NK-92 treated with Interleukin-12 subunit alpha and Interleukin-12 subunit beta, amount 100 ng/mL, for 24 hours (cell line): ENCODE measurements around the gene DHRS1.
A peak's percentile ranks its signal among the peaks of the same experiment; 100 is the strongest.

Source experiments
- DNase-seq: peaks from one replicate; lab custom pipeline; 2025; lab: John Stamatoyannopoulos, UW

DHRS1 gene

GRCh38 chr14:24309538-24310264 lies 10.1 kb upstream of the DHRS1 start, which contains the start of gene LTB4R2:
Gene LTB4R2, plus strand, starts transcription at chr14:24310140. Its CDS starts 525 bp downstream, at chr14:24310665.
- no peak for DNase-seq

- no peak for DNase-seq
Measured at GRCh38 chr14:24308342-24309124, 9.0 kb upstream of the DHRS1 start.

GRCh38 chr14:24307575-24308341 lies 8.2 kb upstream of the DHRS1 start, which contains the start of gene CIDEB:
Gene CIDEB, minus strand, starts transcription at chr14:24307977. Its CDS starts 119 bp downstream, at chr14:24307858.
- peak; percentile 19 for DNase-seq

- no peak for DNase-seq
Measured at GRCh38 chr14:24307156-24307574, 7.6 kb upstream of the DHRS1 start.

- no peak for DNase-seq
Measured at GRCh38 chr14:24304019-24304387, 4.4 kb upstream of the DHRS1 start.

- no peak for DNase-seq
Measured at GRCh38 chr14:24300326-24300980, 873 bp upstream of the DHRS1 start.

GRCh38 chr14:24298892-24299254 lies 707 bp downstream of the DHRS1 start:
- no peak for DNase-seq

GRCh38 chr14:24297190-24297964 lies 2.2 kb downstream of the DHRS1 start:
- DNase-seq = no peak

GRCh38 chr14:24296341-24297157 lies 3.0 kb downstream of the DHRS1 start:
- peak; percentile 60 for DNase-seq

- DNase-seq = no peak
Measured at GRCh38 chr14:24293525-24293924, 6.1 kb downstream of the DHRS1 start.

GRCh38 chr14:24292118-24292807 lies 7.3 kb downstream of the DHRS1 start:
- DNase-seq = no peak

GRCh38 chr14:24291446-24292117 lies 8.0 kb downstream of the DHRS1 start:
- no peak for DNase-seq

GRCh38 chr14:24290746-24291145 lies 8.8 kb downstream of the DHRS1 start:
- DNase-seq = no peak

GRCh38 chr14:24289649-24290280 lies 9.8 kb downstream of the DHRS1 start:
- no peak for DNase-seq

GRCh38 chr14:24286996-24287395 lies 12.6 kb downstream of the DHRS1 start:
- no peak for DNase-seq

- no peak for DNase-seq
Measured at GRCh38 chr14:24285351-24285750, 14.2 kb downstream of the DHRS1 start.

- DNase-seq = no peak
Measured at GRCh38 chr14:24284501-24285035, 15.0 kb downstream of the DHRS1 start.

GRCh38 chr14:24283796-24284460 lies 15.7 kb downstream of the DHRS1 start:
- DNase-seq = no peak
